TTC549 (cell line): Measurements from ENCODE around the gene CAPZB.
"Not testable (repeated sequence)": the region's sequence is repeated elsewhere in the genome, so short reads cannot be mapped to it uniquely, and the experiment has no call there.

ENCODE experiments used
- FAIRE-seq: peaks from 2 replicates; lab custom pipeline; 2012; peaks lifted over from hg19 to GRCh38; lab: Jason Lieb, UNC

The CAPZB gene

DNA sequence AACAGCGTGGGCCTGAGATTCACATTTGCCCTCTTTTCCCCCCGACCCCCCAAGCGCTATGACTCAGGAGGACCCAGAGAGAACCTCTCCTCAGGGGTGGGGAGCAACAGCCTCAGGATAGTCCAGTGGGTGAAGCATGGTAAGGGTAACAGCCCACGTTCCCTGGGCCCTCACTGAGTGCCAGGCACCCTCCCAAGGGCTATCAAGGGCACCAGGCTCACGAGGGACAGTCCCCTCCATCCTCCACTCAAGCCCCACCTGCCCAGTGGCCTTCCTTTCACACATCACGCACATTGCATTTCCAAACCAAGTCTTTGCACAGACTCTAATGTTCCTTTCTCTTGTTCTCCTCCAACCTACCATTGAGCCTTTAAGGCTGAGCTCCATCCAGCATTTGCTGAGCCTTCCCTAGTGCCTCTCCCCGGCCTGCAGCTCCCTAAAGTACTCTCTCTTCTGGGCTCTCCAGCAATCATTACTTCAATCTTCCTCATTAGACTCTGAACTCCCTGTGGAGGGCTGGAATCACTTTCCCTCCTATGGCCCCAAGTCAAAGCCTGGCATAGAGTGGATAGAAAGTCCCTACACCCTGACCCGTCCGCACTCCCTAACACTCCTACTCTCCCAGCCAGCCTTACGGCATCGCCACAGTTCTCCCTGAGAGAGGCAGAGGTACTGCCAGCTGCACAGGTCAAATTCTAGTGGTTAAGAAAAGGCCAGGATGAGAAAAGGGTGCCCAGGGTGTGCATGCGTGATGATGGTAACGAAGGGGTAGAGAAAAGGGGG is 174.4 kb downstream of the CAPZB start:
- FAIRE-seq, result no peak

GRCh38 chr1:19310061-19310460 is 175.3 kb downstream of the CAPZB start:
- no peak for FAIRE-seq

- no peak for FAIRE-seq
Observed at GRCh38 chr1:19309123-19309813, 176.1 kb downstream of the CAPZB start.

DNA sequence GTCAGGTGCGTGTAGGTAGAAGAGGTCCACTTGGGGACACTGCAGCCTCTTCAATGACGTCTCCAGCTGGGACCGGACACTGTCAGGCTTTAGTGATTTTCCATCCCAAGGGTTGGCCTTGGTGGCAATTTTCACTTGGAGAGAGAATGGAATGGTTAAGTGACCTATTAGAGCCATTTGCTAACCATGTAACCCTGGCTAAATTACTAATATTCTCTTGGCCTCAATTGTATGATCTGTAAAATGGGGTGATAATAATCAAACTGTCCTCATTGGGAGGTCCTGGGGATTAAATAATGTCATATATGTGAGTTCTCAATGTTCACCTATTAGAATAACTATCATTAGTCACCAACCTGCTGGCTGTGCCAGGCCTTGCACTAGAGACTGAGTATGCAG is 176.8 kb downstream of the CAPZB start:
- no peak for FAIRE-seq

GRCh38 chr1:19307794-19308508 is 177.4 kb downstream of the CAPZB start:
- no peak for FAIRE-seq

GRCh38 chr1:19306941-19307340 is 178.4 kb downstream of the CAPZB start:
- FAIRE-seq, result no peak

- no peak for FAIRE-seq
Observed at GRCh38 chr1:19305880-19306279, 179.5 kb downstream of the CAPZB start.

GRCh38 chr1:19304081-19304480 is 181.3 kb downstream of the CAPZB start:
- FAIRE-seq, result not testable (repeated sequence)

GRCh38 chr1:19300211-19300610 is 185.1 kb downstream of the CAPZB start:
- no peak for FAIRE-seq

DNA sequence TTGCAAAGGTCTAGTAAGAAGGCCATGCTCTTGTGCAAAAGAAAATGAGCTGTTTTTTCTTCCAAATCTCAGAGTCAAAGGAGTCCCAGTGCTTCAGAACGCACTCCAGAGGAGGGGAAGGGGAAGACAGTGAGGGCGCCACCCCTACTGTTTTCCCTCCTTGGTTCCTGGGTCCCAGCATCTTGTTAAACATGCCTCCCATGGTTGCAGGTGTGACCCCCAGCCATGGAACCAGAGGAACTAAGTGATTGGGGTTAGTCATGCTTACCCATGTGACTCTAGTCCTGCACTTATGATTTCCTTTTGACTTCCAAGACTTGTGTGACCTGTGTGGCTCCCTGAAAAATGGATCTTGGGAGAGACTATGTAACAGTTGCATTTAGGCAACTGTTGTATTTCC is 190.7 kb downstream of the CAPZB start:
- FAIRE-seq, result no peak

DNA sequence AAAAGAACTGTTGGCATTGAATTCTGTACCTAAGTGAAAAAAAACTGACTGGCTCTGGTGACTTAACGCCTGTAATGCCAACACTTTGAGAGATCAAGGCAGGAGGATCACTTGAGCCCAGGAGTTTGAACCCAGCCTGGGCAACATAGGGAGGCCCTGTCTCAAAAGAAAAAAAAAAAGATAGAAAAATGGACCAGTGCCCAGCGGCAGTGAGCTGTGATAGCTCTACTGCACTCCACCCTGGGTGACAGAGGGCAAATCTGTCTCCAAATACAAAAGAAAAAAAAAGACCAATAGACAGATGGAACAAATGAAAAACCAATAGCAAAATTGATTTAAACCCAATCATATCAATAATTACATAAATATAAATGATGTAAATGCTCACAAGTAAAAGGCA is 196.1 kb downstream of the CAPZB start:
- no peak for FAIRE-seq
